ENCODE measurements around the gene FAM20C. TPM values are rescaled to one million over a fixed set of nuclear protein-coding genes. Genes with fewer than 3 reads are reported as not detected.

Gene FAM20C
- total RNA-seq, 1 experiment from 2014 or later: 62.6 TPM

GRCh38 chr7:295155-296154 is 103.1 kb downstream of the FAM20C start:
- no peak overlapping the region for H3K9ac ChIP-seq (ENCODE audit: extremely low read depth, insufficient read length, low read length)
- no peak overlapping the region for H2BK15ac ChIP-seq (ENCODE audit: low read depth, low read length)
- no peaks in the 10 kb centered on the region for H3K79me2 ChIP-seq (ENCODE audit: insufficient read depth, low read length)
- H4K8ac ChIP-seq (replicated peaks; ENCODE audit: insufficient read length, low read depth, low read length): no peak overlapping the region
- no peak overlapping the region for H2BK120ac ChIP-seq (ENCODE audit: low read depth, low read length, poor library complexity, severe bottlenecking)
- no peak overlapping the region for H3K14ac ChIP-seq (ENCODE audit: insufficient read depth, low read length)
- no peak overlapping the region for H3K56ac ChIP-seq (ENCODE audit: insufficient read length, low read depth, low read length)
- H3K18ac ChIP-seq (ENCODE audit: insufficient read length, low read depth, low read length): no peak overlapping the region
- no peaks in the 10 kb centered on the region for H3K4me1 ChIP-seq (ENCODE audit: insufficient read depth, low read length)
- no peak overlapping the region for H4K5ac ChIP-seq (ENCODE audit: insufficient read length, low read depth, low read length)
- WGBS (ENCODE audit: extremely low coverage, insufficient read length, low lambda C conversion rate): no CpG with 5 or more reads among the region's 27 CpGs
- H4K20me1 ChIP-seq (ENCODE audit: control insufficient read depth, insufficient read depth, insufficient read length): no peaks in the 10 kb centered on the region
- no peak overlapping the region for H3K4me3 Mint-ChIP-seq
- no peaks in the 10 kb centered on the region for H3K9me3 ChIP-seq (ENCODE audit: control insufficient read depth, low read depth, low read length)
- peaks cover 4 to 5% of the 10 kb centered on the region in 2 experiments; a peak in 4 of 5 replicates for H3K9me3 Mint-ChIP-seq
- no peak overlapping the region for H2BK20ac ChIP-seq (ENCODE audit: low read depth, low read length, poor library complexity, severe bottlenecking)
- no peak overlapping the region for H3T11ph ChIP-seq (ENCODE audit: low read length)
- no peak overlapping the region for H3K27ac Mint-ChIP-seq
- TF ChIP-seq CTCF (conservative IDR thresholded peaks at IDR 0.05): no peak
- H3K36me3 Mint-ChIP-seq (ENCODE audit: insufficient read depth in 1 of 3, low read depth in 3 of 3): no peaks in the 10 kb centered on the region
- H2AK5ac ChIP-seq (ENCODE audit: insufficient read length, low read length): no peak overlapping the region
- no peak overlapping the region for H3K4me2 ChIP-seq (ENCODE audit: insufficient read depth, insufficient read length, low read length)
- no peak overlapping the region for H3K4ac ChIP-seq (ENCODE audit: low read depth, low read length)
- no peak overlapping the region for H2BK12ac ChIP-seq (ENCODE audit: insufficient read length, low read depth, low read length)
- no peak overlapping the region for H2AFZ ChIP-seq (ENCODE audit: low read length)
- peaks cover 33% of the 10 kb centered on the region for H3K27me3 Mint-ChIP-seq (ENCODE audit: low read depth)
- peaks cover 0 to 5% of the 10 kb centered on the region in 2 experiments; a peak in 1 of 4 replicates for H3K4me1 Mint-ChIP-seq
- H2BK5ac ChIP-seq (ENCODE audit: insufficient read length, low read length): no peak overlapping the region
- H3K27ac ChIP-seq (ENCODE audit: insufficient read length, low read depth, low read length): no peak overlapping the region
- H3K23me2 ChIP-seq (ENCODE audit: insufficient read length, low read depth, low read length, poor library complexity, severe bottlenecking): peaks cover 3% of the 10 kb centered on the region
- DNase-seq: peak; percentile 20
- no peak overlapping the region for H4K91ac ChIP-seq (ENCODE audit: insufficient read length, low read depth, low read length)
- H3K23ac ChIP-seq (ENCODE audit: insufficient read length, low read depth, low read length): no peak overlapping the region
- peaks cover 14% of the 10 kb centered on the region for H3K27me3 ChIP-seq (ENCODE audit: insufficient read depth, low read length)
- no peaks in the 10 kb centered on the region for H3K79me1 ChIP-seq (ENCODE audit: insufficient read depth, low read depth, low read length, poor library complexity, severe bottlenecking)
